PC-9 (cell line): ENCODE measurements around the gene SLC46A2. TPM values are rescaled to one million over a fixed set of nuclear protein-coding genes. Genes with fewer than 3 reads are reported as not detected.

ENCODE experiments used
- BruUV-seq: library from RNA; stranded (reverse); fragments of 400-500 nt; replicated peaks from 2 replicates; lab custom pipeline; 2021; lab: Mats Ljungman, UMichigan
- CTCF ChIA-PET: fragments of 300-600 bp; sonication (Branson Sonifier 250); formaldehyde crosslinking; loops from one replicate; lab custom pipeline; 2022; ENCODE audit warnings: antibody characterized with exemption; lab: Charles Lee
- POLR2A ChIA-PET: fragments of 300-600 bp; sonication (Branson Sonifier 250); formaldehyde crosslinking; loops from one replicate; lab custom pipeline; 2022; ENCODE audit warnings: antibody characterized with exemption; ENCODE audit not compliant: unreplicated experiment; lab: Charles Lee
- DNase-seq, 2 experiments: peaks; one replicate each; pipeline versions ENCODE4 v3.0.0 to v3.0.0-alpha.2; 2015 to 2022; ENCODE audit warnings: mixed read lengths in 1 of 2
- H2AFZ ChIP-seq: fragments of 200-600 bp; sonication (generic); 2 replicates; pipeline ENCODE4 v1.8.1; 2017; ENCODE audit warnings: antibody characterized with exemption
- H3F3A ChIP-seq: fragments of 200-600 bp; sonication (generic); 2 replicates; pipeline ENCODE4 v1.8.1; 2017; ENCODE audit warnings: antibody characterized with exemption, mild to moderate bottlenecking, low read depth; ENCODE audit not compliant: insufficient read depth
- H3K27ac ChIP-seq: fragments of 200-600 bp; sonication (generic); 2 replicates; pipeline ENCODE4 v1.6.1; 2016; ENCODE audit warnings: mixed run types
- H3K27me3 ChIP-seq: fragments of 200-600 bp; sonication (generic); 2 replicates; pipeline ENCODE4 v1.6.1; 2016; ENCODE audit warnings: low read depth, mixed run types; ENCODE audit not compliant: insufficient read depth
- H3K36me3 ChIP-seq: fragments of 200-600 bp; sonication (generic); 2 replicates; pipeline ENCODE4 v1.6.1; 2016; ENCODE audit warnings: low read depth, mixed run types
- H3K4me1 ChIP-seq: fragments of 200-600 bp; sonication (generic); replicated peaks from 2 replicates; pipeline ENCODE4 v1.6.1; 2016; ENCODE audit warnings: mixed run types; ENCODE audit not compliant: insufficient read depth
- H3K4me2 ChIP-seq: fragments of 200-600 bp; sonication (generic); 2 replicates; pipeline ENCODE4 v1.6.1; 2017; ENCODE audit warnings: mixed run types
- H3K4me3 ChIP-seq: fragments of 200-600 bp; sonication (generic); 2 replicates; pipeline ENCODE4 v1.6.1; 2016; ENCODE audit warnings: mixed run types
- H3K79me2 ChIP-seq: fragments of 200-600 bp; sonication (generic); 2 replicates; pipeline ENCODE4 v1.6.1; 2017; ENCODE audit warnings: low read depth, mixed run types
- H3K9me2 ChIP-seq: fragments of 200-600 bp; sonication (generic); 2 replicates; pipeline ENCODE4 v1.8.1; 2017; ENCODE audit warnings: mild to moderate bottlenecking; ENCODE audit not compliant: insufficient read depth
- H3K9me3 ChIP-seq: fragments of 200-600 bp; sonication (generic); 2 replicates; pipeline ENCODE4 v1.8.1; 2016; ENCODE audit warnings: low read depth; ENCODE audit not compliant: insufficient read depth
- H4K20me1 ChIP-seq: fragments of 200-600 bp; sonication (generic); 2 replicates; pipeline ENCODE4 v1.8.1; 2017; ENCODE audit not compliant: insufficient read depth
- CTCF ChIP-seq: fragments of 200-600 bp; sonication (generic); conservative IDR thresholded peaks from 2 replicates; pipeline ENCODE4 v1.6.1; 2017; ENCODE audit warnings: mixed run types, antibody characterized with exemption, mild to moderate bottlenecking, moderate library complexity
- EZH2 ChIP-seq: fragments of 200-600 bp; sonication (generic); IDR thresholded peaks from 2 replicates; pipeline ENCODE4 v1.8.0; 2017; ENCODE audit warnings: antibody characterized with exemption, low read depth
- intact Hi-C: fragments of 100-400 bp; cut with micrococcal nuclease; formaldehyde crosslinking; loops from one replicate; pipeline ENCODE4 v1.10.0; 2022; ENCODE audit not compliant: unreplicated experiment
- total RNA-seq: library from RNA; stranded (reverse); gene quantifications from 2 replicates; pipeline ENCODE4 v1.2.3, GENCODE V29; 2021

SLC46A2 gene
- total RNA-seq, 1 experiment from 2014 or later = not detected

DNA sequence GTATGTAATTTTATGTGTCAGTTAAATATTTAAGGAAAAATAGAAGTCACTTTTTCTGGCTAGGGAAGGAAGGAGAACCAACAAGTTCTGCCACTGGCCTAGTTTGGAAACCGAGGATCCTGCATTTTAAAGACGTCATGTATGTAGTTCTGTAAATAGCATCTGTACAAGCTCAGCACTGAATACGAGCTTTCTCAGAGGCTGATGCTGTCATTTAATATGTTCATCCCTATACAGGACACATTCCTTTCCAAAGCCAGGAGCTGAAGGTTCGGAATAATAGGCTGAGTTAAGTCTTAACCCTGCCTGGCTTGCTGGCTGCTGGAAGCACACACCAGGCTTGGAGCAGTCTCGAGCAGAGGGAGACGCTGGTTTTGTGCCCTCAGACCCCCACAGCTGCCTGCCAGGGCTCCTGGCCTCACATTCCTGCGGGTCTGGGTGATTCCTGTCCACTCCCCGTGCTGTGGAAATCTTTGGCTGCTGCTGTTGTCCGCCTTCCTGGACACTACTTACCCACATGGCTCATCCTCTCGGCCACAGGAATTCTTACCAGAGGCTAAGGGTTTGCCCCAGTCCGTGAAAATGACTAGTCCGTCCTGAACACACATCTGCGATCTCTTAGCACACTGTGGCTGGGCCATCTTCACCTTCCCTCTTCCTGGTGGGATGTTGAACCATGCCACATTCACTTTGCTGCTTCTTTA lies 36.6 kb downstream of the SLC46A2 start:
- H3K27ac ChIP-seq = no peak overlapping the region
- CTCF ChIA-PET = no interaction called here
- H3K9me2 ChIP-seq = no peaks in the 10 kb centered on the region
- no peaks in the 10 kb centered on the region for H3K27me3 ChIP-seq
- H3K79me2 ChIP-seq = no peaks in the 10 kb centered on the region
- H2AFZ ChIP-seq = no peak overlapping the region
- H3K36me3 ChIP-seq = no peaks in the 10 kb centered on the region
- H3K4me3 ChIP-seq = no peak overlapping the region
- H3K9me3 ChIP-seq = no peaks in the 10 kb centered on the region
- DNase-seq = no peak
- no peaks in the 10 kb centered on the region for H3K4me1 ChIP-seq
- H3K4me2 ChIP-seq = no peak overlapping the region
- no peaks in the 10 kb centered on the region for H3F3A ChIP-seq
- intact Hi-C loops = no loop called here
- TF ChIP-seq CTCF (no peak), EZH2 (no peak)
- no TSS peak for BruUV-seq
- no peaks in the 10 kb centered on the region; the same call in 1 of the 2 replicates for H4K20me1 ChIP-seq
- POLR2A ChIA-PET = no interaction called here

DNA sequence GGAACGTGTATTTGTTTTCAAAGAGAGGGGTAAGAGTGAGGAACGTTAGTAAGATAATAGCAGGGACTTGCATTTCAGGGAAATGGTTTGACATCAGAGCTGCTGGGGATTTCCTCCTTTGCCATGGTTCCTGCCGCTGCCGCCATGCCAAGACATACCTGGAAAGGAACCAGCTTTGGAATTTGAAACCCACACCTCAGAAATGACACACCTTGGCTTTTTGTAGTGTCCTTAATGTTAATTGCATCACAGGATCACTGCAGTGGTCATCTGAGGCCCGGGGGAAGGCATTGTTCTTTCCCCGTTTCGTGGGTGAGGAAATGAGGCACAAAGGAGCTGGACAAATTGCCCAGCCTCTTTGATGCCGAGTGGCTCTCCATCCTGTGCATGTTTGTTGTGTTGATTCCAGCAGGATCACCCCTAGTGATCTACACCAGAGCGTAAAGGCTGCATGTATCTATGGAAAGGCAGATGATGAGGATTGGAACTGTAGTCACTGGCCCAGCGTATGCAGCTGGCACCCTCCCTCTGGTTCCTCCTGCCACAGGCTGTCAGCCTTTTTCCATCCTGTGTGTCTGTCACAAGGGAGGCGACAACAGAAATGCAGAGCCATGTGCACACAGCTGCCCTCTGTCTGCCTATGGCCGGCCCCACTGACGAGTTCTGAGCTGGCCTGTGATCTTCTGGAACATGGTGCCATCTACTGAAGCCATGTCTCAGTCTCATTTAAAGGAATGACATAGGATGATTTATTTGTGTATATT lies 37.8 kb downstream of the SLC46A2 start:
- Histone ChIP-seq H3K27ac (no peak overlapping the region), H3F3A (no peaks in the 10 kb centered on the region), H3K79me2 (no peaks in the 10 kb centered on the region), H3K9me2 (no peaks in the 10 kb centered on the region), H4K20me1 (no peaks in the 10 kb centered on the region; the same call in 1 of the 2 replicates), H3K4me1 (no peaks in the 10 kb centered on the region), H3K4me3 (no peak overlapping the region), H3K36me3 (no peaks in the 10 kb centered on the region), H3K4me2 (no peak overlapping the region), H3K9me3 (no peaks in the 10 kb centered on the region), H2AFZ (no peak overlapping the region), H3K27me3 (no peaks in the 10 kb centered on the region)
- intact Hi-C loops = no loop called here
- BruUV-seq = no TSS peak
- POLR2A ChIA-PET = interaction anchor here (0.7 kb wide), 1 partner anchor 581 kb away, joined by 7 read pairs; no protein-coding TSS in a partner anchor
- no peak for TF ChIP-seq CTCF
- TF ChIP-seq EZH2 = no peak
- CTCF ChIA-PET = interaction anchor here (0.6 kb wide), 1 partner anchor 373 kb away, joined by 9 read pairs; no protein-coding TSS in a partner anchor
- no peak for DNase-seq

GRCh38 chr9:112850840-112851239 lies 39.8 kb downstream of the SLC46A2 start:
- intact Hi-C loops = no loop called here
- Histone ChIP-seq H3K36me3 (no peaks in the 10 kb centered on the region), H3K9me2 (no peaks in the 10 kb centered on the region), H3K4me3 (no peak overlapping the region), H2AFZ (no peak overlapping the region), H3K9me3 (no peaks in the 10 kb centered on the region), H3K4me2 (no peak overlapping the region), H3K4me1 (no peaks in the 10 kb centered on the region), H3F3A (no peaks in the 10 kb centered on the region), H3K79me2 (no peaks in the 10 kb centered on the region), H4K20me1 (no peaks in the 10 kb centered on the region; the same call in 1 of the 2 replicates), H3K27ac (no peak overlapping the region), H3K27me3 (no peaks in the 10 kb centered on the region)
- no peak for DNase-seq
- TF ChIP-seq CTCF = no peak
- no peak for TF ChIP-seq EZH2
- ChIA-PET CTCF (interaction anchor here (0.6 kb wide), 1 partner anchor 116 kb away, joined by 7 read pairs; no protein-coding TSS in a partner anchor), POLR2A (no interaction called here)
- BruUV-seq = no TSS peak
